ENCODE results near the gene KIF4A.
A peak's percentile ranks its signal among the peaks of the same experiment; 100 is the strongest.
"Not testable (repeated sequence)": the region's sequence is repeated elsewhere in the genome, so short reads cannot be mapped to it uniquely, and the experiment has no call there.

KIF4A gene, protein sequence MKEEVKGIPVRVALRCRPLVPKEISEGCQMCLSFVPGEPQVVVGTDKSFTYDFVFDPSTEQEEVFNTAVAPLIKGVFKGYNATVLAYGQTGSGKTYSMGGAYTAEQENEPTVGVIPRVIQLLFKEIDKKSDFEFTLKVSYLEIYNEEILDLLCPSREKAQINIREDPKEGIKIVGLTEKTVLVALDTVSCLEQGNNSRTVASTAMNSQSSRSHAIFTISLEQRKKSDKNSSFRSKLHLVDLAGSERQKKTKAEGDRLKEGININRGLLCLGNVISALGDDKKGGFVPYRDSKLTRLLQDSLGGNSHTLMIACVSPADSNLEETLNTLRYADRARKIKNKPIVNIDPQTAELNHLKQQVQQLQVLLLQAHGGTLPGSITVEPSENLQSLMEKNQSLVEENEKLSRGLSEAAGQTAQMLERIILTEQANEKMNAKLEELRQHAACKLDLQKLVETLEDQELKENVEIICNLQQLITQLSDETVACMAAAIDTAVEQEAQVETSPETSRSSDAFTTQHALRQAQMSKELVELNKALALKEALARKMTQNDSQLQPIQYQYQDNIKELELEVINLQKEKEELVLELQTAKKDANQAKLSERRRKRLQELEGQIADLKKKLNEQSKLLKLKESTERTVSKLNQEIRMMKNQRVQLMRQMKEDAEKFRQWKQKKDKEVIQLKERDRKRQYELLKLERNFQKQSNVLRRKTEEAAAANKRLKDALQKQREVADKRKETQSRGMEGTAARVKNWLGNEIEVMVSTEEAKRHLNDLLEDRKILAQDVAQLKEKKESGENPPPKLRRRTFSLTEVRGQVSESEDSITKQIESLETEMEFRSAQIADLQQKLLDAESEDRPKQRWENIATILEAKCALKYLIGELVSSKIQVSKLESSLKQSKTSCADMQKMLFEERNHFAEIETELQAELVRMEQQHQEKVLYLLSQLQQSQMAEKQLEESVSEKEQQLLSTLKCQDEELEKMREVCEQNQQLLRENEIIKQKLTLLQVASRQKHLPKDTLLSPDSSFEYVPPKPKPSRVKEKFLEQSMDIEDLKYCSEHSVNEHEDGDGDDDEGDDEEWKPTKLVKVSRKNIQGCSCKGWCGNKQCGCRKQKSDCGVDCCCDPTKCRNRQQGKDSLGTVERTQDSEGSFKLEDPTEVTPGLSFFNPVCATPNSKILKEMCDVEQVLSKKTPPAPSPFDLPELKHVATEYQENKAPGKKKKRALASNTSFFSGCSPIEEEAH

GRCh38 chrX:70289793-70290770, at the start of gene KIF4A, which contains the start of gene PDZD11:
KIF4A (plus strand) TSS chrX:70290104; CDS start chrX:70290459, 355 bp downstream.
PDZD11 (minus strand) TSS chrX:70289927; CDS start chrX:70289341, 586 bp downstream.
- DNase-seq: peak; percentile 79

DNA sequence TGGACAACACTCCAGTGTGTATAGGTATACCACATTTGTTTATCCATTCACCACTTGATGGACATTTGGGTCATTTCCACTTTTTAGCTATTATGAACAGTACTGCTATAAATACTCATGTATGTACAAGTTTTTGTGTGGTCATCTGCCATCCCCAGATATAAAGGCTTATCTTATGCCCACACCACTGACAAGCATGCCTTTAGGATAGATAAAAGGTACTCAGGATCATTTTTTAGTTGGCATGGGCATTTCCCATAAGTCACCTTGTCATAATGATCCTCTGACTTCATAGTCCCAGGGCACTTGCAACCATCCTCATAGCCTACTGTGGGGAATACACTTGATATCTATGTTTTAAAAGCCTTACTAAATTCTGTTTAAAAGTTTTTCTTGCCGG, 49.2 kb upstream of the KIF4A start:
- DNase-seq: no peak

DNA sequence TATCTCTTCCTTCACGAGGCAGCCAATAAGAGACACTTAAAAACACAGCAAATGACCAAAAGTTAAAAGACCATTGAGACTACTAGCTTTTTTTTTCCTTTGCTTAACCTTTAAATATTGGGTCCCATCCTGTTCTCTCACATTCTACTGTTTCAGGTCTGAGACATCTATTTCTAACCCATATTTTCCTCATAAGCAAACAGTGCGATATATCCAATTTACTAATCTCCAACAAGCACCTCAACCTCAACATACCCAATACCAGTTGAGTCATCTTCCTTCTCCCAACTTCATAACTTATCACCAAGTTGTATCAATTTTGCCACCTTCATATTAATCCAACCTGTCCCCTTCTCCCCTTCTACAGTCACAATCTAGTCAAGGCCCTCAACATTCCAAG, 48.4 kb upstream of the KIF4A start:
- no peak for DNase-seq

- not testable (repeated sequence) for DNase-seq
Measured at GRCh38 chrX:70243601-70244000, 46.3 kb upstream of the KIF4A start.

DNA sequence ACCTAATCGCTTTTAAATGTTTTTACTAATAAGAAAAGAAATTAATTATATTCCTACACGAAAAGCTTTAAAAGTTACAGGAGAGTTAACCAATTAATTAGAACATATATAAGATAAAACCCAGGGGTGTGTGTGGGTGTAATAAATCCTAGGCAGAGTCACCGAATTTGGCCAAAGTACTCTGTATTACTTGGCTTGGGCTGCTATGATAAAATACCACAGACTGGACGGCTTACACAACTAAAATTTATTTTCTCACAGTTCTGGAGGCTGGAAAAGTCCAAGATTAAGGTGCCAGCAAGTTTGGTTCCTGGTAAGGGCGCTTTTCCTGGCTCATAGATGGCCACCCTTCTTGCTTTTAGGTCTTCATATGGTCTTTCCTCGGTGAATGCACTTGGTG, 45.0 kb upstream of the KIF4A start:
- no peak for DNase-seq

DNA sequence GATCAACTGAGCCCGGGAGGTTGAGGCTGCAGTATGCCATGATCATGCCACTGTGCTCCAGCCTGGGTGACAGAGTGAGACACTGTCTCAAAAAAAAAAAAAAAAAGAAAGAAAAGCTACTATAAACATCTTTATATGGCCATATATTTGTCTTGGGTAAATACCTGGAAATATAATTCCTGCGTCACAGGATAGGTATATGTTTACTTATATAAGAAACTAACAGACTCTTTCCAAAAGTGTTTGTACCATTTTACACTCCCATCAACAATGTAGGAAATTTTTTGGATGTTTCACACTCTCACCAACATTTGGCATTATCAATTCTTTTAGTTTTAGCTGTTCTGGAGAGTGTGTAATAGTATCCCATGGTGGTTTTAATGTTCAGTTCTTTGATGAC, 42.7 kb upstream of the KIF4A start:
- DNase-seq: no peak

GRCh38 chrX:70252491-70252890, 37.4 kb upstream of the KIF4A start:
- no peak for DNase-seq

DNA sequence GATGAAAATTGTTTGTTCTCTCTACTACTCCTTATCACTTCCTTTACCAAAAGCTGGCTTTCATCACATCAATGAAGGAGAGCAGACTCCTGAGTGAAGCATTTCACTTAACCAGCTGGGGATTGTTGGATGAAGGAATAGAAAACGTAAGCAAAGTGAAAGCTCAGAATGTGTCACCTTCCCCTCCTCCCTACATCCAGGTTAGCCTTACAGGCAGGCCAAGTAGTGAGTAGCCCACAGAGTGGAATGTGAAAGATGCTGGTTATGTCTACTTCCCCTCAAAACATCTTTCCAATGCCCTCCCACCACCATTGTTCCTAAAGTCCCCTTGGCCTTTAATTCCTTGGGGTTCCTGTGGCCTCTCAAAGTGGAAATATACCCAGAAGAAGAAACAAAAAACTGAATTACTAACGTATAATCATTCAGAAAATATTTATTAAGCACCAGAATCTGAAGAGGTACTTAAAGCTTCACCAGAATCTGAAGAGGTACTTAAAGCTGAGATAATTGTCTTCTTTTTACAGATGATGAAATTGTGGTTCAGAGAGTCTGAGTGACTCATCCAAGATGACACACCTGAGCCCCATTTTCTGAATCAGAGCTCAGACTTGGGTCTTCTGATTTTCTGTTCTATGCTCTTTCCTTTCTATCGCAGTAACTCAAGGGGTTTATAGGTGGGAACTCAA, 36.4 kb upstream of the KIF4A start:
- no peak for DNase-seq

DNA sequence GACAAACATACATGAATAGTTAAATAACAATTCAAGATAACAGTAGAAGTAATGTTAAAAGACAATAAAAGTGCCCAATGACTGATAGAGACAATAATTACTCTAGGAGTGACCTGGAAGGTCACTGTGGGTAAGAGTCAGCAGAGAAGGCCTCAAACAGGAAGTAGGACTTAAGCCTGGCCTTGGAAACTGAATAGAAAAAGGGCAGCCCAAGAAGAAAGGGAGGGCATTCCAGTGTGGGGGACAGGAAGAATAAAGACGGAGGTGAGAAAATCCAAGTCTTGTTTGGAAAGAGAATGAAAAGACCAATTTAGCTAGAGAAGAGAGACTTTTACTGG, 35.9 kb upstream of the KIF4A start:
- DNase-seq: no peak

- DNase-seq: no peak
Measured at GRCh38 chrX:70254909-70255308, 35.0 kb upstream of the KIF4A start.

- no peak for DNase-seq
Measured at GRCh38 chrX:70255452-70255851, 34.5 kb upstream of the KIF4A start.

DNA sequence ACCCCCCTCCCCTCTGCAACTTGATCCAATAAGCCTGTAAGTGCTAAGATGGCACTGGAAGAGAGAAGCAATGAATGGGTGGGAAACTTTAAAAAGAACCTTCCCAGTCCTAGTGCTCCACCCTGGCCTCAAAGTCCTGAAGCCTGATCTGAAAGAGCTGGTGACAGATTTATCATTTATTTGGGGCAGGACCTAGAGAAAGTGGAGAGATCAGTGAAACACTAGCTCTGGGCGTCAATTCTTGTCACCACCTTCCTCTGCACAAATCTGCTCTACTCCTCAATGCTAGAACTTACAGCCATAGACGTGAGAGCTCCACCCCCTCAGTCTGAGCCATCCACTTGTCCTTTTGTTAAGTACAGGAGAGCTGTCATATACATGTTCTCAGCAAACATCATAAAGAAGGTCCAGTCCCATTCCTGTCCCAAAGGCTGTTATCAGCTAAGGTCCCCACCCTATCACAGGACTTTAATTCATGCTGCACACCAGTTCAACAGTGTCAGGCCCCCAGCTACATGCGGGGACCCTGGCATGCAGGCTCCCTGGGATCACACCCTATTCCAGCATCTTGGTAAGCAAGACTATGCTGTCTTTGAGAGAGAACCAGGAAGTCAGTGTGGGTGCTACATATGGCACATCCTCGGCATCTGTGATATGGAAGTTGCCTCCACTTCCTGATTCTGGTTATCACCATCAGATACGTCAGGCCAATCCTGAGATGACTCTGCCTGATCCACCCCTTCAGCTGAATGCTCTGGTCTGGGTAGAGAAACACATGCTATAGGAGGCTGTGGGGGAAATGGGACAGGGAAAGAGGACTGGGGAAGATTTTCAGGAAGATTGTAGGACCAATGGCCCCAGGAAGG, 32.2 kb upstream of the KIF4A start:
- no peak for DNase-seq

DNA sequence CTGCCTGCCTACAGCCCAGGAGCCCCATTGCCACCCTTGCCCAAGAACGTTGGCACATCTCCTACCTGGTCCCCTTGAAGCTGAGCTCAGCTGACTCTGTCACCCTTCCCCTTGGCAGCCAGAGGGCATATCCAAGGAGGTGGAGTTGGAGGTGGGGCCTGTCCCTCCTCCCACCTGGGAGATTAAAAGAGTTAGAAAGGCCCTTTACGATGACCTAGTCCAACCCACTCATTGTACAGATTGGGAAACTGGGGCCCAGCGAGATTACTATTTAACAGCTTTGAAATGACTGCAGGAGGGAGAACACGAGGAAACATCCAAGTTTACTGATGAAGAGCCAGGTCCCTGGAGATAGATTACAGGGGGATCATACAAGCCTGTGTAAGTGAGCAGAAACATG, 29.8 kb upstream of the KIF4A start, which contains the start of gene P2RY4:
Gene P2RY4 (minus strand): TSS at position 101 of the 400 bp plus-strand sequence. CDS start 580 bp downstream, outside the sequence.
- no peak for DNase-seq

DNA sequence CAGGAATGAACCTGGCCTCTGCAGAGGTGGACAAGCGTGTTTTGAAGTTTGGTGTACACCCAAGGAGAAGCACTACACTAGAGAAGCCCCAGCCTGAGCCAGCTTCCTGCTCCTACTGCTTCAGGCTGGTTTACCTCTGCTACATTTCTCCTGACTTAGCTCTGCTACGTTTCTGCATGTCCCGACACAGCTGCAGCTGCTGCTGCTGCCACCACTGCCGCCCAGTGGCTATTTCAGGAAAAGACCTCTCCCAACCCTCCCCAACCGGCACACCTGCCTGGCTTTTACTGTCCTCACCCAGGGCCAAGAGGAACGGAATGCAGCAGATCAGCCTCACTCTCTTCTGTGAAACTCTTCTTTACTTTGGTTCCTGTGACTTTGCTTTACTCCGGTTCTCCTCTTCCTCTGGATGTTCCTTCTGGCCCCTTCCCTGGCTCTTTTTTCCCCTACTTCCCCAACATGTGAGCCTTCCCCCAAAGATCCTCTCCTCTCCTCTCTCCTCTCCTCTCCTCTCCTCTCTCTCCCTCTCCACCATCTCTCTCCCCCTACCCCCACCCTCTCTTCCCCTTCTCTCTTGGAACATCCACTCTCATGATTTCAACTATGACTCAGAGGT, 26.8 kb upstream of the KIF4A start:
- peak; percentile 3 for DNase-seq

DNA sequence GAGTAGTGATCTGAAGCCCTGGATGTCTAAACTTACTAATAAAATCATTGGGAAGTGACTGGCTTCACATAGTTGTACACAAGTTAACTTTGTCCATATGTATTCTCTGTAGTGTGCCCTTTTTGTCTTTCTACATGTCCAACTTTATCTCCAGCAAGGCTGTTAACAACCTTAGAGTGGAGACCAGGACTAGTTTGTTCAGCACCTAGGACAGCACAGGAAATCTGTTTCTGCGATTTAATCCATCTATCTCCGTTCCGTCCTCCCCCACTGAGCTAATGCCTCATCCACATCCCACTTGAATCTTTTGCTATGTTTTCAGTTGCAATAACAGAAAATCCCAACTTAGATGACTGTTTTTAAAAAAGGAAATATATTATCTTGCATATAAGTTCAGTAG, 25.1 kb upstream of the KIF4A start:
- DNase-seq: no peak

DNA sequence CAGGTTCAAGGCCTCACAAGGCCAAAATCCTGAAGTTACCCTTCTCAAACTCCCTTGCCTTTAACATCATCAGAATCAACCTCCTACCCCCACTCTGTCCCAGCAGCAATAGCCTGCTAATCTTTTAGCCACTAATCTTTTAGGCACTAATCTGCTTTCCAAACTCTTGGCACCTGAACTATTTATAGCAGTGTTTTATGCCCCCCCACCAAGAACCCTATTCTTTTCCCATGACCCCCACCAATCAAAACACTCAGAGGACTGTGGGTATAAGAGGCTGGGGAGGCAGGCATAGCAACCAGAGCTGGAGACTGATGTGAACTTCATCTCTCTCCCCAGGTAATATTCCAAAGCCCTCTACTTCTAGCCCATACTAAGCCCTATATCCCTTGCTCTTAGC, 21.9 kb upstream of the KIF4A start, which contains the start of gene ARR3:
Gene ARR3 (plus strand): TSS at position 301 of the 400 bp plus-strand sequence. CDS start 1,052 bp downstream, outside the sequence.
- no peak for DNase-seq

GRCh38 chrX:70274029-70274428, 15.9 kb upstream of the KIF4A start:
- DNase-seq: not testable (repeated sequence)

DNA sequence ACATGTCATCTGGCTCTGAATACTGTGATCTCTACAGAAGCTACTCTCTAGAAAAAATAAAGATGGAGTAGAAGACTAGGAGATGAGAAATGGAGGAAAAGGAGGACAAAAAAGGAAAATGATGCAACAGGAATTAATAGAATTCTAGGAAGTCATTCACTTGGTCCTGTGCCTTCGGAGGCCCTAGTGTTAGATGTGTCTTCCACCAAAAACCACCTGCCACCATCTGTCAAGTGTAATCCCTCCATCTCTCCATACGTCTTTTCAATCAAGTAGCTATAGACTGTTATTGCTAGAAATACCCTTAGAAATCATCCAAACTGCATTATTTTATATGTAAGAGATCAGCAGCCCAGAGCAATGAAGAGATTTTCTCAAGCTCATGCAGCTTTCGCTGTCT, 10.8 kb upstream of the KIF4A start:
- DNase-seq: no peak

DNA sequence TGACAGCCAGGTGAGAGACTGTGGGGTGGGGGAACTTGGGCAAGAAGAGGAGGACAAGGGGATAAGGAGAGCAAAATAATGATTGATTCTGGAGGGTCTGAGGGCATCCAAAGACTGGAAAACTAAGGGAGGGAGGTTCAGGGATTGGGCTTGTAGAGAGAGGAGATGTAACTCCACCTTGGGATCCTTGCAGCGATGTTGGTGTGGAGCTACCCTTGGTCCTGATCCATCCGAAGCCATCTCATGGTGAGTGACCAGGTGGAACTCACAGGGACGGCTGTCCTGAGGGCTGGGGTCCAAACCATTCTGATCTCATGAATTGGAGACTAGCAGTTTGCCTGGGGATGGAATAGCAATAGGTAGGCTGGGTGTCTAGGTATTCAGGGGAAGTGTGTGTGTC, 9.3 kb upstream of the KIF4A start:
- DNase-seq: no peak

DNA sequence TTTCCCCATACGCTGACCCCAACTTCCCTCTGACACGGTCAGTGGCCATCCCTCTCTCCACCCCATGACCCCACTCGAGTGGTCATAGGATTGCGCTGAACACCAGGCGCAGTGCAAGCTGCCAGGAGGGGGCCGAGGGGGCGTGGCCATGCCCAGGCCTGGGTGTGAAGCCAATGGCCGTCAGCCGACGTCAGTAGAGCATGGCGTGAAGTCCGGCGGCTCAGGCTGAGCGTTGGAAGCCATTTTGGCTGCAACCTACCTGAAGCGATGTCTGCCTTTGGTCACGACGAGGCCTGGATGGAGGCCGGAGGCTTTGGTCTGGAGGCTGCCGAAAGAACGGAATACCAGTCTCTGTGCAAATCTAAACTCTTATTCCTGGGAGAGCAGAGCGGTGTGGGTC, 8.0 kb upstream of the KIF4A start, which contains the start of gene RAB41:
Gene RAB41 (plus strand): TSS at position 222 of the 400 bp plus-strand sequence. CDS start 46 bp downstream, at position 268.
- DNase-seq: no peak

All from CD4-positive, alpha-beta T cell treated with Interferon gamma for 1 hour (primary cell).